Measurements from ENCODE around the gene TNRC6B.
A peak's percentile ranks its signal among the peaks of the same experiment; 100 is the strongest.

The TNRC6B gene

GRCh38 chr22:40238425-40239344 lies 61.0 kb downstream of the TNRC6B start:
- no peak for FAIRE-seq

DNA sequence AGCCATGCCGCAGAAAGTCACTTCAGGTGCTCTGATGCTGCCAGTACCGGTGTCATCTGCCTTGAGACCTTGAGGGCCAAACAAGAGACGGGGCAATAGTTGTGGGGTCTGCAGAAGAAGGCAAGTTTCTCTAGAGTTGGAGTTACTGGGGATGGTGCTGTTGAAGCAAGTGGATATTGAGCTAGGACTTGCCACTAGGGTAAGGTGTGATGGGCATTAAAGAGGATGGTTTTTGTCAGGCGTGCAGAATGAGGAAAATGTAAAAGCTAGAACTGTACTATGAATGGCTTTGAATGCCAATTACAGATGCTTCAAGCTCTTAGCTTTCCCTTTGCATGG lies 61.6 kb downstream of the TNRC6B start:
- DNase-seq (ENCODE audit: insufficient read length, low spot score) (no peak), FAIRE-seq (no peak)

More at GRCh38 chr22:40238425-40239344, 61.0 kb downstream of the TNRC6B start:
- peak; percentile 65 for DNase-seq (ENCODE audit: insufficient read length, low spot score)

DNA sequence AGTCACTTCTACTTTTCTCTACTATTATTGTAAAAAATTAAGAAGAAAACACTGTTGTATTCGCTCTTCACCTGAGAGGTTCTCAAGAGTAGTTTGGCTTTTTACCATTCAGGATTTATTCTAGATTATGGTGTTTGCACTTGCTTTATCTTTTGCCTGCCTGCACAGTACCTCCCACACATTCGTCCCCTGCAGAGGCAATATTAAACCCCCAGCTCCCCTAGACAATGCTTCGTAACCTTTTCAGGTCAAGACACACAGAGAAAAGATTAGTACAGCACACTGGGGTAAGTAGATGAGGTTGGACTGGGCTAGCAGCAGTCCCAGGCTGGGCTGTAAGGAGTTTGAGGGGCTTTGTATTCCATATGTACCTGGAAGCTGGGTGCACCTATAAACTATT lies 62.4 kb downstream of the TNRC6B start:
- DNase-seq (ENCODE audit: insufficient read length, low spot score): no peak

DNA sequence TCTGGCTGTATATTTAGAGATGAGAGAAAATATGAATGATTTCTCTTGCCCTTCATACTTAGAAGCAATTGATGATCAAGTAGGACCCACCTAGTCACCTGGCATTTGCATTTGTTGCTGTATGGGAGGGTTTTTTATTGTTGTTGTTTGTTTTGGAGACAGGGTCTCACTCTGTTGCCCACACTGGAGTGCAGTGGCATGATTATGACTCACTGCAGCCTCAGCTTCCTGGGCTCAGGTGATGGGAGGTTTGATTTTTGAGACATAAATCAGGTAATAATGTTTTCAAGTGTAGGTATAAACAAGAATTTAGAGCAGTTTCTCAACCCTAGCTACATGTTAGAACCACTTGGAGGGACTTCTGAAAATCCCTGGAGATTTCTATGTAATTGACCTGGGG lies 63.0 kb downstream of the TNRC6B start:
- no peak for DNase-seq (ENCODE audit: insufficient read length, low spot score)
- no peak for FAIRE-seq

More for the DNA sequence above, 62.4 kb downstream of the TNRC6B start:
- FAIRE-seq: no peak

GRCh38 chr22:40241200-40241763 lies 63.6 kb downstream of the TNRC6B start:
- FAIRE-seq (no peak), DNase-seq (ENCODE audit: insufficient read length, low spot score) (no peak)

GRCh38 chr22:40243891-40244290 lies 66.2 kb downstream of the TNRC6B start:
- no peak for FAIRE-seq

GRCh38 chr22:40244586-40244985 lies 66.9 kb downstream of the TNRC6B start:
- no peak for FAIRE-seq
- DNase-seq (ENCODE audit: insufficient read length, low spot score): no peak

More at GRCh38 chr22:40243891-40244290, 66.2 kb downstream of the TNRC6B start:
- DNase-seq (ENCODE audit: insufficient read length, low spot score): no peak

- FAIRE-seq (no peak), DNase-seq (ENCODE audit: insufficient read length, low spot score) (no peak)
Observed at GRCh38 chr22:40247976-40248375, 70.3 kb downstream of the TNRC6B start.

- FAIRE-seq (no peak), DNase-seq (ENCODE audit: insufficient read length, low spot score) (no peak)
Observed at GRCh38 chr22:40249286-40249685, 71.6 kb downstream of the TNRC6B start.

DNA sequence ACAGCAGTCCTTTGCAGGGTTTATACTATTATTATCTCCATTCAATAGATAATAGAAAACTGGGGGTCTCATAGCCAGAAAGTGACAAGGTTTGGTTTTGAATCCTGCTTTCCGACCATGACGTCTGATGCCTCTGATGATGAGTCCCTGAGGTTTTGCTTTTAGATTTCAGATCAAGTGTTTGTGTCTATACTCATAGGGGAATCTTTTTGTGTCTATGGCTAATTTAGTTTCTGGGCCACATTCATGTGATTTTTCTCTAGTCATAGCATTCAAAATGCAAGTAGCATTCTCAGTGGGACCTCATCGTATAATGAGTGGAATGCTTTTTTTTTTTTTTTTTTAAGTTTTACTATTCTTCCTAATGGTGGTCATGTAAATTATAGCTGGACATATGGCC lies 72.9 kb downstream of the TNRC6B start:
- DNase-seq (ENCODE audit: insufficient read length, low spot score) (no peak), FAIRE-seq (no peak)

- no peak for FAIRE-seq
Observed at GRCh38 chr22:40251106-40251505, 73.4 kb downstream of the TNRC6B start.

DNA sequence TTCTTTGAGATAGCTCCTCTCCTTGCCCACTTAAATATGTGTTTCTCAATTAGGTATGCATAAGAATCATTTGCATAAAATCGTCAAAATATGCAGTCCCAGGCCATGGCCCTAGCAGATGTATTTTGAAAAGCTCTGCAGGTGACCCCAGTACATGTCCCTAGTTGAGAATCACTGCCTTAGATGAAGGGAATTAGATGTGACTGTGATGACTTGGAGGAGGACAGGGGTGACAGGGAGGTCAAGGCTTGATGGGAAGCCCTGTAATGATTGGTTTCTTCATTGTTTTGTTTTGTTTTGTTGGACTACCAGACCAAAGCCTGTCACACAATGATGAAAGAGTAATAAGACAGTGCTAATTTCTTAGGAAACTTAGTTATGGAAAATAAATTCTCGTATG lies 74.4 kb downstream of the TNRC6B start:
- DNase-seq (ENCODE audit: insufficient read length, low spot score) (no peak), FAIRE-seq (no peak)

More at GRCh38 chr22:40251106-40251505, 73.4 kb downstream of the TNRC6B start:
- no peak for DNase-seq (ENCODE audit: insufficient read length, low spot score)

DNA sequence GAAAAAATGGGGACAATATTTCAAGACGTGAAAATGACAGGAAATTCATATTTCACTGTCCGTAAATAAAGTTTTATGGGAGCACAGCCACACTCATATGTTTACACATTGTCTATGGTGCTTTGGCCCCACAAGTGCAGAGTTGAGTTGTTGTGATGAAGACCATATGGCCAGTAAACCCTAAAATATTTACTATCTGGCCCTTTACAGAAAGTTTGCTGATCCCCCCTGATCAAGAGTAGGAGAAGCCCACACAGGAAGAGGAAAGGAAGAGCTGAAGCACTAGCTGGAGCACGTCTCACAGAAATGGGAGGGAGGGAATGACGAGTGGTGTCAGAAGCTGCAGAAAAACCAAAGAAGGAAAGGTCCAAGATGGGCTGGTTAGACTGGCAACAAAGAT lies 78.8 kb downstream of the TNRC6B start:
- DNase-seq (ENCODE audit: insufficient read length, low spot score): no peak
- FAIRE-seq: no peak

DNA sequence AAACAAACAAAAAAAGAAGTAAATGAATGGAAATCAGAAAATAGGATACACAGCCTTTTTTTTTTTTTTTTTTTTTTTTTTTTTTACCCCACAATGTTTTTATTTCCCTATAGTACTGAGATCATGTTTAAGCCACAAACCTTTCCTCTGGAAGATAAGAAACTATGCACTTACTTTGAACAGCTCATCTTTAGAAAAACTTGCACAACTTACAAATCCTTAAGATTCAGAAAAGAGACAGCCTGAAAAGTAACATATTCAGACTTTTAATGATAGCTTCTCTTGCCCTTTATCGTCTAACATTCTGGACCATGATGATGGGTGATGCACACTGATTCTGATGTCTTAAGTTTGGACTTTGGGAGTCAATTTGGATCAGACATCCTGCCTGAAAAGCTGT lies 80.3 kb downstream of the TNRC6B start:
- FAIRE-seq (no peak), DNase-seq (ENCODE audit: insufficient read length, low spot score) (no peak)

DNA sequence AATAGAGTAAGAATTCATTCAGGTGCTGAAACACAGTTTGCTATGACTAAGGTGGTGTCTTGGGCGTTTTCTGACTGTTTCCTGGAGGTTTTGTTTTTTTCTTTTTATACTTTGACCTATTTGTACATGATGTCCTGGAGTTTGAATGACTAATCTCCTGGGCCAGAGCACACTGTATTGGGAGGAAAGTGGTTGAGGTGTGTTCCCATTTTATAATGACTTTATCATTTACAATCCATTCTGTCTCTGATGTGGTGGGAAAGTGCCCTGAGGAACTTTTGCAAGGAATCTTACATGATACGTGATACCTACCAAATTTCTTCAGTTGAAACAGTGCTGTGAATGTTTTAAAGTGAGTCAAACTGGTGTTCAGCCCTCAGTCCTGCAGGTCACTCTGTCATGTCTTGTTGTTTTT lies 80.8 kb downstream of the TNRC6B start:
- no peak for FAIRE-seq
- no peak for DNase-seq (ENCODE audit: insufficient read length, low spot score)

DNA sequence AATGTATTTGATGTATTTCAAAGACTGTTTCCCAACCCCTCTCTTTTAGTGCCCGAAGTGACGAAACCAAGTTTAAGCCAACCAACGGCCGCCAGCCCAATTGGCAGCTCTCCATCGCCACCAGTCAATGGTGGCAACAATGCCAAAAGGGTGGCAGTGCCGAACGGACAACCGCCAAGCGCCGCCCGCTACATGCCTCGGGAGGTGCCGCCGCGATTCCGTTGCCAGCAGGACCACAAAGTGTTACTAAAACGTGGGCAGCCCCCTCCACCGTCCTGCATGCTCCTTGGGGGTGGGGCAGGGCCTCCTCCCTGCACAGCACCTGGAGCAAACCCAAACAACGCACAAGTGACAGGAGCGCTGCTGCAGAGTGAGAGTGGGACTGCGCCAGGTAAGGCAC lies 84.1 kb downstream of the TNRC6B start:
- no peak for DNase-seq (ENCODE audit: insufficient read length, low spot score)
- FAIRE-seq: no peak

DNA sequence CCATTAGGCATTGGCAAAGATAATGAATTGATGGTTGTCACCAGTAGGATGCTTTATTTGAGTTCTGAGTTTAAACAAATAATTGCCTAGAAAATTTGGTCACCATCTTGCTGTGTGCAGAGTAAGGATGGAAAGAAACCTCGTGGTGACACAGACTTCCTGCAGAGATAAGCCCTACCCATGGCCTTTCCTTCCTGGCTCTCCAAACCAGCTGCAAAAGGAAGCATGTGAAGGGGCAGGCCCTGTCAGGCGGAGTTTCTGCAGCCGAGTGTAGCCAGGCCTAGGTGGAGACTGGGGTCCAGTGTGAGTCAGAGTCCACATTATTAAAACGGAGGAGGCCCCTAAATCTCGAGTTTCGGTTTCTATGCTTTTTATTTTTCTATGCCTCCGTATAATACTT lies 85.5 kb downstream of the TNRC6B start:
- DNase-seq (ENCODE audit: insufficient read length, low spot score) (no peak), FAIRE-seq (no peak)

DNA sequence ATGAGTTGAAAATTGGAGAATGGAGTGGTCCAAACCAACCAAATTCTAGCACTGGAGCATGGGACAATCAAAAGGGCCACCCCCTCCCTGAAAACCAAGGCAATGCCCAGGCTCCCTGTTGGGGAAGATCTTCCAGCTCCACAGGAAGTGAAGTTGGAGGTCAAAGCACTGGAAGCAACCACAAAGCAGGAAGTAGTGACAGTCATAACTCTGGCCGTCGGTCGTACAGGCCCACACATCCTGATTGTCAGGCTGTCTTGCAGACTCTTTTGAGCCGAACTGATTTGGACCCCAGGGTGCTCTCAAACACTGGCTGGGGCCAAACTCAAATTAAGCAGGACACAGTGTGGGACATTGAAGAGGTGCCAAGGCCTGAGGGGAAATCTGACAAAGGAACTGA lies 88.1 kb downstream of the TNRC6B start:
- no peak for DNase-seq (ENCODE audit: insufficient read length, low spot score)
- no peak for FAIRE-seq

DNA sequence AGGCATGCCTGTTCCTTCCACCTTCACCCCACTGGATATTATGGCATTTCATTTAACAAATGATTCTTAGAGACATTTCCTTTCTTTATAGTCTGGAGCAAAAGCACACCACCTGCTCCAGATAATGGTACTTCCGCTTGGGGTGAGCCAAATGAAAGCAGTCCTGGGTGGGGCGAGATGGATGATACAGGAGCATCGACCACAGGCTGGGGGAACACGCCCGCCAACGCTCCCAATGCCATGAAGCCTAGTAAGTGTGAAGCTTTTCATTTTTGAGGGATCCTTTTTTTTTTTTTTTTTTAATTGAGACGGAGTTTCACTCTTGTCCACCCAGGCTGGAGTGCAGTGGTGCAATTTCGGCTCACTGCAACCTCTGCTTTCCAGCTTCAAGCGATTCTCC lies 92.3 kb downstream of the TNRC6B start:
- FAIRE-seq (no peak), DNase-seq (ENCODE audit: insufficient read length, low spot score) (no peak)

- DNase-seq (ENCODE audit: insufficient read length, low spot score): no peak
- FAIRE-seq: no peak
Observed at GRCh38 chr22:40270748-40271373, 93.1 kb downstream of the TNRC6B start.

- FAIRE-seq (no peak), DNase-seq (ENCODE audit: insufficient read length, low spot score) (no peak)
Observed at GRCh38 chr22:40271440-40271839, 93.7 kb downstream of the TNRC6B start.

- FAIRE-seq (no peak), DNase-seq (ENCODE audit: insufficient read length, low spot score) (no peak)
Observed at GRCh38 chr22:40273319-40273718, 95.6 kb downstream of the TNRC6B start.
